T47D (cell line): ENCODE data around the gene IMPDH2.
A peak's percentile ranks its signal among the peaks of the same experiment; 100 is the strongest.

Source experiments
- DNase-seq, 2 experiments: peaks; one replicate each; pipeline versions ENCODE4 v3.0.0 to v3.0.0-alpha.2; 2011 to 2012; ENCODE audit warnings: low read depth in 1 of 2, low spot score in 1 of 2
- JUND ChIP-seq: IDR thresholded peaks from 2 replicates; pipeline ENCODE4 v1.6.1; 2012; ENCODE audit warnings: low read depth
- in situ Hi-C: cut with HindIII; loops from 2 replicates; pipeline ENCODE4 v1.10.0; 2016; ENCODE audit warnings: low sequenced_read_pairs, low pct_unique_long_range_greater_than_20kb

Gene IMPDH2

DNA sequence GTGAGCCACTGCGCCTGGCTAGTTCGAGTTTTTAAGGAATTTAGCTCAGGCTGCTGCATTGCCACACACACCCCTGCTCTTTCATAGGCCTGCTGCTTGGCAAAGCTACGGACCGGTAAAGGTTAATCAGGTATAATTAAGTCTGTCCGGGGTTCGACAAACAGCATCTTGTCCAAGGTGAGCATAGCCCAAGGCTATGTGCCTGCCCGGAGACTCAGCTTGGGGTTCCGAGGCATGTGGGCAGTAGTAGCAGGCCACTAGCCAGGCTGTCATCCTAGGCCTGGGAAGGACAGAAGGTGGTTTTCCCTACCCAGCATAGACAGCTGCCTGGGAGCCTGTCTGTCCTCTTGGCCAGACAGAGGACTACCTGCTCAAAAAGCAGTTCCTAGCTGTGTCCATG lies 32.6 kb downstream of the IMPDH2 start:
- in situ Hi-C loops, result no loop called here

DNA sequence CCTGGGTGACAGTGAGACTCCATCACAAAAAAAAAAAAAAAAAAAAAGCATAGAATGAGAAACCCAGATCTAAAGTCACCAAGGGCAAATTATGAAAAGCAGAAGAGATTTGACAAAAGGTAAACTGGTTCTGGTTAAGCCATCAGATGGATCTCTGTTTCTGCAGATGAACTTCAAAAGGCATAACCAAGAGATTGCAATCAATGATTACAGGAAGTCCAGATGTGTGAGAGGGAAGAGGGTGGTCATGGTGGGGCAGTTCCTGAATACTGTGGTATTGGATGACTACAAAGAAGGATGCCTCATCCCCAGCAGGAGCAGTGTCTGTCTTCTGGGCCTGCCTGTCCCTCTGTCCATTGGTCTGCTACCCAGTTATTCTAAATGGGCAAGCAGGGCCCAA lies 35.4 kb downstream of the IMPDH2 start:
- no peak for TF ChIP-seq JUND
- in situ Hi-C loops, result no loop called here

More for the DNA sequence above, 32.6 kb downstream of the IMPDH2 start:
- no peak for TF ChIP-seq JUND
- DNase-seq, result no peak

DNA sequence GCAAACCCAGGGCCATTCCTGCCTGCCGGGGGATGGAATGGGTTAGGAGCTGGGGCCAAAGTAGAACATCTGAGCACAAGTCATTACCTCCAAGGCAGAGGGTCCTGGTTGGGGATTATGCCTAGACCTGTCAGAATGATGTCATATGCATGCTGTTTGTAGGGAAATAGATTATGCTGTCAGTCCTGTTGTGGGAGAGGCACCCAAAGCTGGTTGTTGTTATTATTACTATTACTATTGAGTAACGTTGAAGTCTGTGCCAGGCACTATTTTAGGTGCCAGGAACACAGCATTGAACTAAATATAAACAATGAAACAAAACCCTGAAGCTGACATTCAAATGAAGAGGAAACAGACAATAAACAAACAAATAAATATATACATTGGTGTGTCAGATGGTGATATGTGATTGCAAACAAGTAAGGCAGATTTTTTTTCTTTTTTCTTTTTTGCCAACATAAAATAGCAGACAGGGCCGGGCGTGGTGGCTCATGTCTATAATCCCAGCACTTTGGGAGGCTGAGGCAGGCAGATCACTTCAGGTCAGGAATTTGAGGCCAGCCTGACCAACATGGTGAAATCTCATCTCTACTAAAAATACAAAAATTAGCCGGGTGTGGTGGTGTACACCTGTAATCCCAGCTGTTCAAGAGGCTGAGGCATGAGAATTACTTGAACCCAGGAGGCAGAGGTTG lies 37.2 kb downstream of the IMPDH2 start:
- no peak for DNase-seq
- TF ChIP-seq JUND, result no peak
- in situ Hi-C loops, result no loop called here

More for the DNA sequence above, 35.4 kb downstream of the IMPDH2 start:
- no peak for DNase-seq

DNA sequence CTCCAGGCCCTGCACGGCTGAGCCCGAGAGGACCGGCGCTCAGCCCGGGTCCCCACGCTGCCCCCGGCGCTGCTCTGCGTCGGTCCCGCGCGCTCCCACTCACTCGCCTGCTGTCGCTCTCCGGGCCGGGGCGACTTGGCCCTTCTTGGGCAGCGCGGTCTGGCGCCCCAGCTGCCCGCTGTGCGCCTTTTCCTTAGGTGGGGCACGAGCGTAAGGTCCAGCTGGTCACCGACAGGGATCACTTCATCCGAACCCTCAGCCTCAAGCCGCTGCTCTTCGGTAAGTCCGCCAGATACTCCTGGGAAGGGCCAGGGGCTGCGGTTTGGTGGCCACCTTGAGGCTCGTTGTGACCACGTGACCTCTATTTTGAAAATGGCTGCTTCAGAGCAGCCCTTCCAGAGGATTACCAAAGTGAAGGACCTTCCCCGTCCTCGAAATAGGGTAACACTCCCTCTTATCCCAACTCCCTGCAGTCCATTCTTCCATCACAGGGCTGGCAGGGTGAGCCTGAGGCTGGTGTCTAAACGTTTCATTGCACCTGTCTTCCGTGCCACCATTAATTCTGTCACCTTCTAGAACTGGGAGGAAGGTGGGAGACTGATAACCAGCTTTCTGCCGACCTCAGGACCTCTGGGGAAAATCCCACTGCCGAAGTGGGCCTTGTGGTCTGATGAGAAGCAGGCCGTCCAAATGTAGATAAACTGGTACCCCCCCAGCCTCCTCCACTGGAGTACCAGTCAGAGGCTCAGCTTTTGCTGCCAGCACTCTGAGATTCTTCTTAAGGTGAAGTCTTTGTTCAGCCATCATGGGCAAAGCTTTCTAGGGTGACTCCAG lies 38.3 kb downstream of the IMPDH2 start:
- TF ChIP-seq JUND, result no peak
- no peak for DNase-seq
- in situ Hi-C loops, result no loop called here

DNA sequence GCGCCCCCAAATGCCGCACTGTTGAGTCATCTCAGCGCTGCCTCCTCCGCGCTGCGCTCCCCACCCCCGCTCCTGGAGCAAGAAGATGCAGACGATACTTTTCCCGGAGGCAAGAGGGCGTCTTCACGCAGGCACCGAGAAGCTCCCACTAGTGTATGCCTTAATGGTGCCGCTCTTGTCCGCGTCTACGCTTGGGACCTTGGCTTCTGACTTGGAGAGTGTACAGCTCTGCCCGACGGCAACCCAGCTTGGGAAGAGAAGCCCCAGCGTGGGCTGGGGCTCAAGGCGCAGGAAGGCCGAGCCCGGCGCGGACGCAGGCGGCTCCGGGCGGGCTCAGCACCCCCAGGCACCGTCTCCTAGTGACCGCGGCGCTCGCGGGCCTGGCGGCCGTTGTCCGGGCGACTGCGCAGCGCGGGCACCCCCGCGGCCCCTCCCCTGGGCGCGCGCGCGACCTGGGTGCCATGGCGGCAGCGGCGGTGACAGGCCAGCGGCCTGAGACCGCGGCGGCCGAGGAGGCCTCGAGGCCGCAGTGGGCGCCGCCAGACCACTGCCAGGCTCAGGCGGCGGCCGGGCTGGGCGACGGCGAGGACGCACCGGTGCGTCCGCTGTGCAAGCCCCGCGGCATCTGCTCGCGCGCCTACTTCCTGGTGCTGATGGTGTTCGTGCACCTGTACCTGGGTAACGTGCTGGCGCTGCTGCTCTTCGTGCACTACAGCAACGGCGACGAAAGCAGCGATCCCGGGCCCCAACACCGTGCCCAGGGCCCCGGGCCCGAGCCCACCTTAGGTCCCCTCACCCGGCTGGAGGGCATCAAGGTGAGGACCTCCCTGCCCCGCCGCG lies 39.2 kb downstream of the IMPDH2 start, which contains the start of gene P4HTM:
P4HTM (plus strand) TSS at position 446 of the 840 bp plus-strand sequence; CDS start at position 462, 16 bp downstream.
- peak; percentile 63; the same call in 1 of the 2 replicates for TF ChIP-seq JUND
- in situ Hi-C loops, result no loop called here
- DNase-seq, result peak; percentile 26 to 80

DNA sequence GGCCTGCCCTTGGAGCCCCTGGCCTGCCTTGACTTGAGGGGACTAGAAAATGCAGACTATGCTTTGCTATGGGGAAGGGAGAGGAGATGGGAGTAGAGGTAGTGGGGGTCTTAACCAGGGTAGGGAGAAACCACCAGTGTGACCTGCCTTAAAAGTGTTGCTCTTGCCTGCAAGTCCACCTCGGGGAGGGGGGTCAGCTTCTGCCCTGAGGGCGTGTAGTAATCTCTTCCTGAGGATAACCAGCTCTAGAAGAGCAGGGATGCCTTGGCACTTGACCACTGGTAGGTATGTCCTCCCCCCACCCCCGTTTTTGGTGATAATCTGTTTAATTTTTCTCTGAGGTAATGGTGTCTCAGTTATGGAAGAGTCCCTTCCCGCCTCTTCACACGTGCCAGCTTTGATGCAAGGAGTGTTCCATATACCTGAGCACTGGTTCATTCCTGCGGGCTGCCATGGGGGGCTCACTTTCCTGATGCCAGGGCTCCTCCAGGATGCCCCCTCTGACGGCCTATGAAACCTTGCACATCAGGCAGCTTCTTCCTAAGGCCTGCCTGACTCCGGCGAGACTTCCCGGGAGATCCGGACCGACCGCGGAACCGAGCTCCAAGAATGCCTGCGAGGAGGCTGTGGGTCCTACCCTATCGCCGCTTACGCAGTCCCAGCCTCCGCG lies 39.9 kb downstream of the IMPDH2 start:
- in situ Hi-C loops, result no loop called here
- no peak for DNase-seq
- TF ChIP-seq JUND, result no peak

DNA sequence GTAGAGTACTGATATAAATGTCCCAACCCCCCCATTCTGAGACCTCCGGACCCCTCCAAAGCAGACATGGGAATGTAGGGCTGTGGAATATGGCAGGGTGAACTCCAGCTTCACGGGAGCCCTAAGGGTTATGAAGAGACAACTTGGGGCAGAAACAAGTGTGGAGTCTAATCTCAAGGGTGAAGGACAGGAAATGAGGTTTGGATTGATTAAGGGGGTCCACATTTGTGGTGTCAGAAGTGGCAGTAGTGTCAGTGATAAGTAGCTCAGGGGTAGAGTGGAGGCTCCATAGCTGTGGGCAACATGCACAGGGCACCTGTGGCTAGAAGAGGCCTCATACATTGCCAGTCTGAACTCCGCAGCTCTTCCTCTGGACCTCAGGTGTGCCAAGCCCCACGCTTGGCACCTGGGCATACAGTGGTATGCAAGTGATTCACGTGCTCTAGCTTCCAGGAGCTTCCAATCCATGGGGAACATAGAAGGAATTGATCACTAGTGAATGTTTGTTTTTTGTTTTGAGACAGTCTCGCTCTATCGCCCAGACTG lies 43.3 kb downstream of the IMPDH2 start:
- in situ Hi-C loops, result no loop called here
- DNase-seq, result no peak
- no peak for TF ChIP-seq JUND

DNA sequence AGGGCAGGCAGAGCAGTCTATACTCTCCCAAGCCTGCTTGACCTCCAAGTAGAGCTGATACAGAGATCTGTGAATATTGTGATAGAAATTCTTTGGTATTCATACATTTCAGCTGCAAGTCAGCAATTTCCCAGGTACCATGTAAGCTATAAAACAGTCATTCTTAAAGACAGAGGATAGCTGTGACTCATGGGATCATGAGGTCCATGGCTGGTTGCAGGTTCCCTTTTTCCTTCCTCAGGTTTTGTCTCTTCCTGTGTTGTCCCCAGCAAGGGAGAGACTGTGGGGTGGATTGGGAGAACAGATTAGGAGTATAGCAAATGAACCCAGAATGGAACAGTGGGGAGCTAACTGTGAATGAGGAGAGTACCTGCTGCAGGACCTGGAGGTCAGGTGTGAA lies 44.5 kb downstream of the IMPDH2 start:
- no peak for TF ChIP-seq JUND
- in situ Hi-C loops, result no loop called here
- DNase-seq, result no peak

DNA sequence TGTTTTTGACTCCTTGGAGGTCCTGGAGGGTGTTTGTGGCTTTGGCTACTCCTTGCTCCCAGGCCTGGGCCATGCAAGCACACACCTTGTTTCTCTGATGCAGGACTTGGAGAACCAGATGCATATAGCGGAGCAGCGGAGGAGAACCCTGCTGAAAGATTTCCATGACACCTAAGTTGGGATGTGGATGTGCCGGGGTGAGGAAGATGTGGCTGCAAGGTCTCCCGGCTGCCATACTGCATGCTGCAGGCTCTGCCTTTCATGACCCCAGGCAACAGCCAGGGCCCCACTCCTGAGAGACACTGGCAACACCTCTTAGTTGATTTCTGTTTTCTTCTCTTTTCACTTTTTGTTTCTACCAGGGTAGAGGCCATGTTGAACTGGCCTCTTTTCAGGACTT lies 46.1 kb downstream of the IMPDH2 start:
- in situ Hi-C loops, result no loop called here

DNA sequence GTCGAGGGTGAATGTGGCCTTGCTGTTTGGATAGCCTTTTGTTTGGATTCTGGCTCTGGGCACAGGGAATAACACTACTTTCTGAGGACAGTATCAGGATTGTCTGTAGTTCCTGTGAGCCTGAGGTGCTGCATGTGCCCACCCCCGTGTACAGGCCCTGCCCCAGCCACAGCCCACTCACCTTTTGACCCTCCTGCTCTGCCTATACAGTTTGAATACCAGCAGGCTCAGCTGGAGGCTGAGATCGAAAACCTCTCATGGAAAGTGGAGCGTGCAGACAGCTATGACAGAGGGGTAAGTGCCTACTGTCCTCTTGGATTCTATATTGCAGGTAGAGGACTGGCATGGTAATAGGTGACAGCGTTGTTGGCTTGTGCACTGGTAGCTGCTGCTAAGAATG lies 46.5 kb downstream of the IMPDH2 start:
- no peak for TF ChIP-seq JUND
- no peak for DNase-seq
- in situ Hi-C loops, result no loop called here

More for the DNA sequence above, 46.1 kb downstream of the IMPDH2 start:
- no peak for TF ChIP-seq JUND
- DNase-seq, result no peak

DNA sequence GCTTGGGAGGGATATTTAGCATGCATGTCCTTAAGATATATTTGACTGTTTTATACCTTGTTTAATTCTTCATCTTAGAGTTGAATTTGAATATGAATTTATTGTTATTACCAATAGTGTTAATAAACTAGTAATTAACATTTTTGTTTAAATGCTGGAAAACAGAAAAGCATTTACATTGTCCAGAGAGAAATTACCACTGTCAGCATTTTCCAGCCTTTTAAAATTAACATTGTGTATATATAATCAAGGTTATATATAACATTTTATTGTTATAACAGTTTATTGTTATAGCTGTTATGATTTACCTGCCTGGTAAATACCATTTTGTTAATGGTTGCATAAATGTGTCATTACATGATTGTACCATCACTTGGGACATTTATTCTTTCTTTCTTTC lies 47.2 kb downstream of the IMPDH2 start:
- no peak for DNase-seq
- TF ChIP-seq JUND, result no peak
- in situ Hi-C loops, result no loop called here

DNA sequence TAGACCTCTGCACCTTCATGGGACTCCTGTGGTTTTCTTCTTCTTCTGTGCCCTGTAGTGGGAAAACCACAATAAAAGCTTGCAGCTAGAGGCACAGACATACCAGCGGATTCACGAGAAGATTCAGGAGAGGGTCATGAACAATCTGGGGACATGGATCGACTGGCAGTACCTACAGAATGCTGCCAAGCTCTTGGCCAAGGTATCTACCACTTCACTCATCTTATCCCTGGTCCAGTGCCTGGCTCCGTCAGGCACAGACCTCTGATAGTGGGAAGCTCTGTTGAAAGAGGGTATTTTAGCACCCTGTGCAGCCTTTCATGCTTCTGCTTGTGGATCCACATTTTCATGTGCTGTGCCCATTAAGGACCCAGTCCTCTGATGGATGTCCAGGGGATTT lies 48.9 kb downstream of the IMPDH2 start:
- in situ Hi-C loops, result no loop called here
- no peak for TF ChIP-seq JUND

More for the DNA sequence above, 48.9 kb downstream of the IMPDH2 start:
- no peak for DNase-seq
